Activated naive CD4-positive, alpha-beta T cell treated with anti-CD3 and anti-CD28 coated beads, Interleukin-2, amount 50 U/mL, for 16 hours (primary cell): ENCODE measurements around the gene NAALADL1.

Experiments used
- DNase-seq: peaks from one replicate; pipeline ENCODE4 v3.0.0-alpha.2; 2020

NAALADL1 gene

DNA sequence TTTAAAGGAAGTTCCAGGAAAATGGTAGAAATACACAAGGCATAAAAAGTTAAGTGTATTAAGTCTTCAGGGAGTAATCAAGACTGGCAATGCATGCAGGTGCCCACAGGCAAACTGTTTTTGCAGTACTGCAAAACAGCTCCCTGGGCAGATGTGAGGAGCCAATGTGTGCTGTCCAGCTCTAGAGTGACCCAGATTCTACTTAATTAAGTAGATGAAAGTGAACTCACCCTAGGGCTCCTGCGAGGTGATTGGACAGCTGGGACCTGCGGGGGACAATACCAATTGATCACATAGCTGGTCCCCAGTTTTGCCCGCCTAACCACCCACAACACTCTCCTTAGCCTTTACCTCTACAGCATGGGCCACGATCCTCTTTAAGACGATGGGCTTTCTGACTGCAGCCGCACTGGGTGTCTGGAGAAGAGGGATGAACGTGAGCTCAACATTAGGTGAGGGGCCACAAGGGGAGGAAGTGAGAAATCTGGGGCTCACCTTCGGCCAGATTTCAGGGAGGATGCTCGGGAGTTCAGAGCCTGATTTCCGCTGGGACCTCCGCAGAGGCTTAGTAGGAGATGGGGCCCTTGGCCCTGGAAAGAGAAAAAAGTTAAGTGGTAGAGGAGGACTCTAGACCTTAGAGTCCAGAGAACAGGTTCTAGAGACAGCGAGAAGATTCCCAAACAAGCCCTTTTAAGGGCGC, 24.9 kb upstream of the NAALADL1 start:
- no peak for DNase-seq

DNA sequence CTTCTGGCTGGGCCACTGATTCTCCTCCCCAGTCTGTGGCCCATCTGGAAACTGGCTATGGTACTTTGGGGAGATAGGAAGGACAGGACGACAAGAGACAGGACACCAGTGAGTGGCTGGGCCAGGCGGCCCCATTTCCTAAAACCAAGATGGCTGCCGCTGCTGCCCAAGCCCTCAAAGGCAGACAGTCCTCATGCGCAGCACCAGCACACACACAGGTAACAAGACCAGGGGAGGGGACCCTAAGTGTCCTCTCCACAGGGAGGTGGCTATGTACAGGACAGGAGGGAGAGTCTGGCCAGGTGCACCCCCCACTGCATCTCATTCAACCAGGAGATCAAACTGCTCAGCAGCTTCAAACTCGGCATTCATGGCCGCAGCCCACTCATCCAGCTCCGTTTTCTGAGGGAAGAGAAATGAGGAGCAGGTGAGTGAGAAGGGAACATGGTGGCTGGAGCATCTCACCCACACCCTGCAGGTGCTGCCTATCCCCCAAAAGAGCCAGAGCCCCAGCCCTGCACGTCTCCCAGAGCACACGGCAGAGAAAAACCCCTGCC, 20.5 kb upstream of the NAALADL1 start:
- DNase-seq, result no peak

DNA sequence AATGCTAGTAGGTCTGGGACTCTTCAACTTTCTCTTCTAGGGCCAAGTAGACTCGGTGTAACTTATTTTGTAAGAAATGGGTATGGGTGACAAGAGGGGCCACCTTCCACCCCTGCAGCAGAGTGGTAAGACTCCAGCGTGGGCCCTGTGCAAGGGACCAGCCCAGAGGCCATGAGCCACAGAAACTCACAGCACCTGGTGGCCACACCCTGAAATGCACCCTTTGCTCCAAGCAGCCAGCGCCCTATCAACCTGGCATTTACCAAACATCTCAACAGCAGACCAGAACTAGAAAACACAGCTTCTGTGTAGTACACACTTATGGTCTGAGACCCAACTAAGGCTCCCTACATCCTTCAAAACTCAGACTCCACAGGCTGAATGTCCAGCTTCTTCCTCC, 19.8 kb upstream of the NAALADL1 start:
- DNase-seq, result peak; percentile 73

DNA sequence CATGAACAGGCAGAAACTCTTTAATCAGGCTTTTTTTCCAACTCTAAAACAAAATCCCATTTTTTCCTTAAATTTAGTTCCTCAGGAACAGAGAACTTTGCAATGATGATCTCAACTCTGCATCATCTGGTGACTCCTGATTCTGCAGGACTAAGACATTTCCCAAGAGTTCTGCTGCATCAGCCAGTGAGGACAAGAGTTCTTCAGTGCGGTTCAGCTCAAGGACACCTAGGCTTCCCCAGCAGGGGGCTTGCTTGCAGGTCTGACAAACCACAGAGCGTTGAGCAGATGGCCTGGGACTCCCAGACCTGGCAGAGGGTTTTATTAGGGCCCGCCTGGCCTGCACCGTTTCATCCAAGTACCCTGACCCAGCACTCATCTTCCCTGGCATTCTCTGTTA, 19.1 kb upstream of the NAALADL1 start:
- DNase-seq, result no peak

DNA sequence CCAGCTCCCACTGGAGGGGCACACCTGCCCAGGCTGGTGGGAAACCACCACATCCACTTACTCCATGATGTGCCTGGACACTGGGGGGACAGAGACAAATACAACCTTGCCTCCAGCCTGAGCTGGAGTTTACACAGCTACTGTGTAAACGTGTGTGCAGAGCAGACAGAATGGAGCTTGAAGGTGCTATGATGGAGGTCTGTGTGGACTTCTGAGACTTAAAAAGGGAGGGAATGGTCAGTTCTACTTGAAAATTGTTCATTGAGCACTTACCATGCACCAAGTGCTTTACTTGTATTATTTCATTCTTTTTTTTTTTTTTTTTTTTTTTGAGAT, 14.2 kb upstream of the NAALADL1 start:
- DNase-seq, result no peak

- no peak for DNase-seq
These were observed 13.7 kb upstream of the NAALADL1 start for GRCh38 chr11:65071907-65072630.

GRCh38 chr11:65069217-65069616, 10.9 kb upstream of the NAALADL1 start:
- no peak for DNase-seq

- DNase-seq, result no peak
These were observed 9.1 kb upstream of the NAALADL1 start for GRCh38 chr11:65067446-65067845.

- DNase-seq, result no peak
These were observed 8.5 kb upstream of the NAALADL1 start for GRCh38 chr11:65066805-65067291.

- DNase-seq, result no peak
These were observed 8.0 kb upstream of the NAALADL1 start for GRCh38 chr11:65066315-65066714.

- no peak for DNase-seq
These were observed 7.5 kb upstream of the NAALADL1 start for GRCh38 chr11:65065851-65066250.

GRCh38 chr11:65064847-65065240, 6.5 kb upstream of the NAALADL1 start:
- no peak for DNase-seq

GRCh38 chr11:65063532-65063931, 5.2 kb upstream of the NAALADL1 start:
- no peak for DNase-seq

- no peak for DNase-seq
These were observed 2.6 kb upstream of the NAALADL1 start for GRCh38 chr11:65060913-65061408.

GRCh38 chr11:65059959-65060824, 1.8 kb upstream of the NAALADL1 start:
- DNase-seq, result no peak

DNA sequence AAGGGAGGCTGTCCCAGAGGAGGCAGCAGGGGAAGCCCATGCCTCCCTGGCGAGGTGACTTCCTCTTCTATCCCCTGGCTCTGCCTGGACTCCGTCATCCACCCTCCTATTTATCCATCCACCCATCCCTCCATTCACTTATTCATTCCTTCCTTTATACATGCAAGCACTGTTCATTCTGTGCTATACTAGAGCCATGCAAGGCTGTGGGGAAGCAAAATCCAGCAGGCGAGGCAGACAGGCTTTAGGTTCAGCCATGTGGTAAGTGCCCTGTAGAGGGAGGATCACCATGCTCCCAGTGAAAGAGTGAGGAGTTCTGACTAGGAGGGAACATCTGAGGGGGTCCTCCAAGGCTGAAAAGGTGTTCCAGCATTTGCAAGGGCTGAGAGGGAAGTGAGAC, 1.2 kb upstream of the NAALADL1 start:
- DNase-seq, result no peak

GRCh38 chr11:65058012-65058411, 341 bp downstream of the NAALADL1 start:
- no peak for DNase-seq

GRCh38 chr11:65057526-65057925, 827 bp downstream of the NAALADL1 start:
- no peak for DNase-seq

DNA sequence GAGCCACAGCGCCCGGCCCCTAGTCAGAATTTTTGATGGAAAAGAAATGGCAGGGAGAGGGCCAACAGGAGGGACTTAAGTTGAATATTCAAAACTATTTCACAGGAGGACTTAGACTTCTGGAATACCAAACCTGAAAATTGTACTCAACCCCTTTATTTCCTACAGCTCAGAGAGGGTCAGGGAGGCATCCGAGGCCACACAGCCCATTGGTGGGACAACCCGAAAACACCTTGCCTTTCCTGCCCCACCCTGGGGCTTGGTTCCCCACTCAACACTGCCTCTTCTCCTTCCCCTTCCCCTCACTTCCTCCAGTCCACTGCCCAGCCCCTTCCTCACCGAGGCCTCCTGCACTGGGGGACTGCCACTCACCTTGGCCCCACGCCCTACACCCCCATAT, 1.4 kb downstream of the NAALADL1 start:
- no peak for DNase-seq

DNA sequence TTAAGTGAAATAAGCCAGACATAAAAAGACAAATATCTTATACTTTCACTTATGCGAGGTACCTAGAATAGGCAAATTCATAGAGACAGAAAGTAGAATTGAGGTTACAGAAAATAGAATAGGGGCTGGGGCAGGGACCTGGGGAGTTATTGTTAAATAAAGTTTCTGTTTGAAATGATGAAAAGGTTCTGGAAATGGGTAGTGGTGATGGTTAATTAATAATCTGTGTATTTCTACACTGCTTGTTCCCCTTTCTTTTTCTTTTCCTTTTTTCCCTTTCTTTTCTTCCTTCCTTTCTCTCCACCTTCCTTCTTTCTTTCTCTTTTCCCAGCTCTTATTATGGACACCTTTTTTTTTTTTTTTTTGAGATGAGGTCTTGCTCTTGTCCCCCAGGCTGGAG, 2.8 kb downstream of the NAALADL1 start:
- DNase-seq, result no peak

DNA sequence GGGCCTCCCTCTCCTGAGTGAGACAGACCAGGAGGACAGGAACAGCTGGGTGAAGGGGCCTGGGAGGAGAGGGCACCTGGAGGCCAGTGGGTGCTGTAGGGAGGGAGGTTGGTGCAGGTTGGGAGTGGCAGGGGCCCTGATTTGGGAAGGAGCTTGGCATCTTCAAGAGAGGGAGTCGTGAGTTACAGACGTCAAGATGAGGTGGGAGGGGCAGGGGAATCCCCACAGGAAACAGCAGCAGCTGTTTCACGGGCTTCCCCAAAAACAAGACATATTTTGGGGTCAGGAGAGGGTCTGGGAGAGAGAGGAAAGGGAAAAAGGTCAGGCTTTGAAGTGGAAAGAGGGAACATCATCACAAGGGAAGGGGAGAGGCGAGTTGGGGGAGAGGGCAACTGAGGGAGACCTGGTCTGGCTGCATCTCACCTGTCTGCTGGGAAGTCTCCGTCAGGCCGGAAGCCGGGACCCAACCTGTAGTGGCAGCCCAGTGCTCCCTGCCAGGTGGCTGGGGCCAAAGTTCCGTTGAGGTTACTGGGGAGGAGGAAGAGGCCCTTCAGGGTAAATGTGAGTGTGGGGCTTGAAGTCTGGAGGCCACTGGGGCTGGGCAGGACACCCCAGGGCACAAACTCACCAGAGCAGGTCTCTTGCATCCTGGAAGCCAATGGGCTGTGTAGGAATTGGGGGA, 4.4 kb downstream of the NAALADL1 start:
- no peak for DNase-seq

GRCh38 chr11:65051398-65051858, 6.9 kb downstream of the NAALADL1 start:
- DNase-seq, result no peak
